HG03095 (cell line): ENCODE data around the gene ACTR1A.
A peak's percentile ranks its signal among the peaks of the same experiment; 100 is the strongest.

Experiments
- ATAC-seq: cut with Tn5 transposase; IDR thresholded peaks from one replicate; pipeline ENCODE4 v1.9.1; 2021; ENCODE audit warnings: moderate library complexity; ENCODE audit not compliant: unreplicated experiment

The ACTR1A gene

GRCh38 chr10:102432162-102432950 lies 70.2 kb downstream of the ACTR1A start, which contains the start of gene CUEDC2:
CUEDC2 (minus strand) TSS chr10:102432574; CDS start chr10:102425188, 7,386 bp downstream.
- ATAC-seq, result peak; percentile 86

- ATAC-seq, result no peak
Observed at GRCh38 chr10:102431452-102432124, 70.9 kb downstream of the ACTR1A start.

GRCh38 chr10:102429468-102429867 lies 73.0 kb downstream of the ACTR1A start:
- ATAC-seq, result no peak
